GM23338 (cell line): Measurements from ENCODE around the gene RFC1. TPM values are rescaled to one million over a fixed set of nuclear protein-coding genes. Genes with fewer than 3 reads are reported as not detected.
A peak's percentile ranks its signal among the peaks of the same experiment; 100 is the strongest.

ENCODE experiments used
- ATAC-seq: fragments of 200-7000 bp; cut with Tn5 transposase; 3 replicates; pipeline ENCODE4 v1.9.1; 2020
- DNase-seq: peaks from one replicate; pipeline ENCODE4 v3.0.0-alpha.2; 2015; ENCODE audit warnings: low spot score
- H2AFZ ChIP-seq: fragments of 200-600 bp; sonication (generic); 2 replicates; pipeline ENCODE4 v1.8.0; 2016; ENCODE audit warnings: antibody characterized with exemption, mild to moderate bottlenecking, moderate library complexity
- H3F3A ChIP-seq: fragments of 200-600 bp; sonication (generic); replicated peaks from 2 replicates; pipeline ENCODE4 v1.8.0; 2017; ENCODE audit warnings: antibody characterized with exemption, mixed run types, low read depth
- H3K27ac ChIP-seq: fragments of 200-600 bp; sonication (generic); 2 replicates; pipeline ENCODE4 v1.6.1; 2016; ENCODE audit warnings: low read depth
- H3K27me3 ChIP-seq: fragments of 200-600 bp; sonication (generic); 2 replicates; pipeline ENCODE4 v1.8.0; 2016; ENCODE audit warnings: mild to moderate bottlenecking, mixed run types, moderate library complexity; ENCODE audit not compliant: insufficient read depth
- H3K36me3 ChIP-seq: fragments of 200-600 bp; sonication (generic); 2 replicates; pipeline ENCODE4 v1.8.0; 2016; ENCODE audit warnings: mild to moderate bottlenecking; ENCODE audit not compliant: insufficient read depth
- H3K4me1 ChIP-seq: fragments of 200-600 bp; sonication (generic); 2 replicates; pipeline ENCODE4 v1.8.0; 2016; ENCODE audit warnings: mild to moderate bottlenecking, moderate library complexity; ENCODE audit not compliant: insufficient read depth
- H3K4me2 ChIP-seq: fragments of 200-600 bp; sonication (generic); 2 replicates; pipeline ENCODE4 v1.7.1; 2017; ENCODE audit warnings: mixed run types
- H3K4me3 ChIP-seq: fragments of 200-600 bp; sonication (generic); 2 replicates; pipeline ENCODE4 v1.6.1; 2016; ENCODE audit warnings: mixed run types
- H3K79me2 ChIP-seq: fragments of 200-600 bp; sonication (generic); replicated peaks from 2 replicates; pipeline ENCODE4 v1.8.0; 2017; ENCODE audit warnings: mild to moderate bottlenecking; ENCODE audit not compliant: insufficient read depth
- H3K9me2 ChIP-seq: fragments of 200-600 bp; sonication (generic); 2 replicates; pipeline ENCODE4 v1.8.0; 2017; ENCODE audit not compliant: insufficient read depth
- H4K20me1 ChIP-seq: fragments of 200-600 bp; sonication (generic); replicated peaks from 2 replicates; pipeline ENCODE4 v1.8.0; 2017; ENCODE audit warnings: mild to moderate bottlenecking; ENCODE audit not compliant: insufficient read depth
- H3K27ac Mint-ChIP-seq: 2 replicates; pipeline ENCODE4 v1.8.0; 2020; ENCODE audit warnings: inconsistent platforms, mild to moderate bottlenecking, moderate library complexity, mixed read lengths
- H3K27me3 Mint-ChIP-seq: 3 replicates; pipeline ENCODE4 v1.8.0; 2022; ENCODE audit warnings: low read depth, mild to moderate bottlenecking, moderate library complexity, mixed read lengths, inconsistent platforms; ENCODE audit not compliant: insufficient read depth, poor library complexity
- H3K36me3 Mint-ChIP-seq: 3 replicates; pipeline ENCODE4 v1.8.0; 2021; ENCODE audit warnings: low read depth, mild to moderate bottlenecking, inconsistent platforms, moderate library complexity, mixed read lengths
- H3K4me1 Mint-ChIP-seq: 3 replicates; pipeline ENCODE4 v1.8.0; 2020; ENCODE audit warnings: mild to moderate bottlenecking, inconsistent platforms, mixed read lengths
- H3K4me3 Mint-ChIP-seq: 3 replicates; pipeline ENCODE4 v1.8.0; 2021; ENCODE audit warnings: moderate library complexity, mild to moderate bottlenecking, inconsistent platforms, mixed read lengths
- H3K9me3 Mint-ChIP-seq: 3 replicates; pipeline ENCODE4 v1.8.0; 2020; ENCODE audit warnings: moderate library complexity, mild to moderate bottlenecking, inconsistent platforms, mixed read lengths
- CREB1 ChIP-seq: fragments of 250-450 bp; sonication (Bioruptor Pico); IDR thresholded peaks from 2 replicates; pipeline ENCODE4 v1.5.0; 2020; ENCODE audit warnings: low read depth, mild to moderate bottlenecking, moderate library complexity
- ETS1 ChIP-seq: IDR thresholded peaks from 2 replicates; pipeline ENCODE4 v1.6.1; 2016; ENCODE audit warnings: antibody characterized with exemption
- EZH2 ChIP-seq: fragments of 200-600 bp; sonication (generic); IDR thresholded peaks from one replicate; pipeline ENCODE4 v1.8.0; 2017; ENCODE audit warnings: antibody characterized with exemption, mild to moderate bottlenecking, low read depth; ENCODE audit not compliant: unreplicated experiment
- JUNB ChIP-seq: IDR thresholded peaks from one replicate; pipeline ENCODE4 v1.6.1; 2016; ENCODE audit warnings: antibody characterized with exemption; ENCODE audit not compliant: unreplicated experiment
- NANOG ChIP-seq: IDR thresholded peaks from 2 replicates; pipeline ENCODE4 v1.6.1; 2016; ENCODE audit warnings: antibody characterized with exemption, borderline replicate concordance
- POLR2AphosphoS5 ChIP-seq: IDR thresholded peaks from 2 replicates; pipeline ENCODE4 v1.6.1; 2016; ENCODE audit warnings: antibody characterized with exemption, low read depth
- REST ChIP-seq: IDR thresholded peaks from one replicate; pipeline ENCODE4 v1.6.1; 2018; ENCODE audit warnings: antibody characterized with exemption; ENCODE audit not compliant: unreplicated experiment
- STAT1 ChIP-seq: IDR thresholded peaks from one replicate; pipeline ENCODE4 v1.6.1; 2016; ENCODE audit warnings: antibody characterized with exemption; ENCODE audit not compliant: unreplicated experiment
- ZNF114 ChIP-seq: fragments of 250-450 bp; sonication (Bioruptor Pico); IDR thresholded peaks from 2 replicates; pipeline ENCODE4 v1.5.0; 2020; ENCODE audit warnings: mild to moderate bottlenecking, moderate library complexity
- ZNF331 ChIP-seq: fragments of 250-450 bp; sonication (Bioruptor Pico); IDR thresholded peaks from 2 replicates; pipeline ENCODE4 v1.5.0; 2020; ENCODE audit warnings: low read depth, mild to moderate bottlenecking, moderate library complexity
- ZNF462 ChIP-seq: fragments of 250-450 bp; sonication (Bioruptor Pico); IDR thresholded peaks from 2 replicates; pipeline ENCODE4 v1.5.0; 2020; ENCODE audit warnings: mild to moderate bottlenecking, moderate library complexity
- polyA plus RNA-seq: library from polyadenylated mRNA; unstranded; fragments of >200 nt; fragmentation: Nextera tagmentation; extraction: Ambion mirVana; gene quantifications from 2 replicates; pipeline ENCODE4 v1.2.1, GENCODE V29; 2016
- total RNA-seq: library from RNA; depleted of rRNA; stranded (reverse); fragments of >200 nt; shearing (Covaris generic); gene quantifications from 2 replicates; pipeline ENCODE4 v1.2.3, GENCODE V29; 2014

Gene RFC1
- total and polyA plus RNA-seq, 2 experiments from 2014 or later, result 75.8 to 228 TPM

GRCh38 chr4:39348371-39349315 is 17.5 kb downstream of the RFC1 start (continued):
- TF ChIP-seq ETS1 (no peak), ZNF331 (CRISPR knock-in tag) (no peak), JUNB (no peak), ZNF114 (CRISPR knock-in tag) (no peak), POLR2AphosphoS5 (no peak), CREB1 (CRISPR knock-in tag) (no peak), EZH2 (no peak)

GRCh38 chr4:39346856-39347519 is 19.2 kb downstream of the RFC1 start:
- Histone ChIP-seq H3K27me3 (no peaks in the 10 kb centered on the region), H3F3A (no peaks in the 10 kb centered on the region), H3K4me2 (no peak overlapping the region), H2AFZ (no peak overlapping the region), H3K36me3 (peaks cover 9% of the 10 kb centered on the region), H4K20me1 (peaks cover 21% of the 10 kb centered on the region), H3K4me3 (no peak overlapping the region), H3K79me2 (peaks cover 79% of the 10 kb centered on the region), H3K27ac (peak overlapping the region; percentile 50; the same call in 1 of the 2 replicates), H3K4me1 (no peaks in the 10 kb centered on the region), H3K9me2 (no peaks in the 10 kb centered on the region)
- Mint-ChIP-seq H3K4me1 (no peaks in the 10 kb centered on the region), H3K27ac (no peak overlapping the region), H3K9me3 (no peaks in the 10 kb centered on the region), H3K4me3 (no peak overlapping the region), H3K27me3 (peaks cover 1% of the 10 kb centered on the region), H3K36me3 (peaks cover 36% of the 10 kb centered on the region; the same call in 2 of the 3 replicates)
- peak; percentile 48 for ATAC-seq
- DNase-seq, result peak; percentile 9
- TF ChIP-seq ZNF114 (CRISPR knock-in tag), result no peak
- no peak for TF ChIP-seq JUNB
- TF ChIP-seq CREB1 (CRISPR knock-in tag), result no peak
- no peak for TF ChIP-seq ZNF462 (CRISPR knock-in tag)
- no peak for TF ChIP-seq POLR2AphosphoS5
- TF ChIP-seq ZNF331 (CRISPR knock-in tag), result no peak
- TF ChIP-seq STAT1, result no peak
- no peak for TF ChIP-seq REST
- TF ChIP-seq NANOG, result no peak
